ENCODE data around the gene MT1G. TPM values are rescaled to one million over a fixed set of nuclear protein-coding genes. Genes with fewer than 3 reads are reported as not detected.
"Not testable (repeated sequence)": the region's sequence is repeated elsewhere in the genome, so short reads cannot be mapped to it uniquely, and the experiment has no call there.

Gene MT1G
- total and polyA plus RNA-seq, 3 donors from 2014 or later: 2.1 to 14.7 (median 11.5) TPM

GRCh38 chr16:56623637-56624036 lies 44.2 kb downstream of the MT1G start:
- Histone ChIP-seq H3K27me3 (no peaks in the 10 kb centered on the region), H3K9me3 (no peaks in the 10 kb centered on the region), H3K4me3 (no peak overlapping the region), H3K27ac (no peak overlapping the region), H3K36me3 (ENCODE audit: low read depth, missing control alignments) (no peaks in the 10 kb centered on the region), H3K4me1 (no peaks in the 10 kb centered on the region)
- DNase-seq: no peak
- WGBS, 2 donors: 97 to 100% methylated on average over 2 of the region's 2 CpGs
- no peak for TF ChIP-seq POLR2A (IDR thresholded peaks at IDR 0.05)
- TF ChIP-seq CTCF (IDR thresholded peaks at IDR 0.05): no peak
- intact Hi-C loops (cut with DNase I; ENCODE audit: low total_unique reads): no loop called here

GRCh38 chr16:56623184-56623583 lies 44.7 kb downstream of the MT1G start:
- H3K36me3 ChIP-seq (ENCODE audit: low read depth, missing control alignments); intact Hi-C loops (cut with DNase I; ENCODE audit: low total_unique reads); H3K27me3 ChIP-seq; H3K4me3 ChIP-seq; H3K27ac ChIP-seq; DNase-seq; H3K9me3 ChIP-seq; H3K4me1 ChIP-seq: not testable (repeated sequence)
- 93 to 95% methylated on average over 5 of the region's 5 CpGs for WGBS, 2 donors

GRCh38 chr16:56621665-56622445 lies 46.0 kb downstream of the MT1G start:
- intact Hi-C loops (cut with DNase I; ENCODE audit: low total_unique reads); H3K4me3 ChIP-seq; H3K9me3 ChIP-seq; H3K36me3 ChIP-seq (ENCODE audit: low read depth, missing control alignments); H3K27ac ChIP-seq; H3K27me3 ChIP-seq; H3K4me1 ChIP-seq; DNase-seq: not testable (repeated sequence)
- WGBS, 2 donors: 75 to 80% methylated on average over 4 of the region's 4 CpGs

GRCh38 chr16:56620339-56620897 lies 47.4 kb downstream of the MT1G start:
- TF ChIP-seq CTCF (IDR thresholded peaks at IDR 0.05): no peak
- TF ChIP-seq POLR2A (IDR thresholded peaks at IDR 0.05): no peak
- no peaks in the 10 kb centered on the region for H3K9me3 ChIP-seq
- peaks cover 6% of the 10 kb centered on the region for H3K4me1 ChIP-seq
- no peak overlapping the region for H3K4me3 ChIP-seq
- no peaks in the 10 kb centered on the region for H3K27me3 ChIP-seq
- DNase-seq: no peak
- intact Hi-C loops (cut with DNase I; ENCODE audit: low total_unique reads): no loop called here
- no peaks in the 10 kb centered on the region for H3K36me3 ChIP-seq (ENCODE audit: low read depth, missing control alignments)
- H3K27ac ChIP-seq: no peak overlapping the region
- 87 to 93% methylated on average over 7 to 8 of the region's 8 CpGs for WGBS, 2 donors

GRCh38 chr16:56618138-56618537 lies 49.7 kb downstream of the MT1G start:
- intact Hi-C loops (cut with DNase I; ENCODE audit: low total_unique reads): no loop called here
- H3K9me3 ChIP-seq: no peaks in the 10 kb centered on the region
- H3K36me3 ChIP-seq (ENCODE audit: low read depth, missing control alignments): no peaks in the 10 kb centered on the region
- no peak for TF ChIP-seq CTCF (IDR thresholded peaks at IDR 0.05)
- TF ChIP-seq POLR2A (IDR thresholded peaks at IDR 0.05): no peak
- no peak overlapping the region for H3K27ac ChIP-seq
- 76 to 86% methylated on average over 5 to 6 of the region's 6 CpGs for WGBS, 2 donors
- no peaks in the 10 kb centered on the region for H3K27me3 ChIP-seq
- DNase-seq: no peak
- peaks cover 6% of the 10 kb centered on the region for H3K4me1 ChIP-seq
- no peak overlapping the region for H3K4me3 ChIP-seq

Data from testis (tissue), 3 donors.